Ovary (tissue), 9 donors: ENCODE data around the gene MRPL2. TPM values are rescaled to one million over a fixed set of nuclear protein-coding genes. Genes with fewer than 3 reads are reported as not detected.

Source experiments
- DNase-seq, 5 donors: peaks; one replicate each; pipeline ENCODE4 v3.0.0-alpha.2; 2019 to 2020
- H3K27ac ChIP-seq, 2 donors: fragments of 200-600 bp; one replicate each; pipeline versions ENCODE4 v1.5.1 to v1.8.0; 2019 to 2022
- H3K27me3 ChIP-seq: fragments of 200-600 bp; one replicate; pipeline ENCODE4 v1.8.0; 2022
- H3K36me3 ChIP-seq: fragments of 200-600 bp; sonication (generic); one replicate; pipeline ENCODE4 v1.5.1; 2019
- H3K4me1 ChIP-seq: one replicate; pipeline ENCODE4 v1.8.1; 2013; ENCODE audit warnings: mild to moderate bottlenecking, moderate library complexity; ENCODE audit not compliant: insufficient read depth
- H3K4me3 ChIP-seq: fragments of 200-600 bp; sonication (generic); one replicate; pipeline ENCODE4 v1.5.1; 2017
- H3K9me3 ChIP-seq, 2 donors: fragments of 200-600 bp in 1 of 2; sonication (generic) in 1 of 2; one replicate each; pipeline versions ENCODE4 v1.5.1 to v1.8.1; 2013 to 2019; ENCODE audit warnings: mild to moderate bottlenecking in 1 of 2, moderate library complexity in 1 of 2
- EP300 ChIP-seq: sonication (generic); formaldehyde crosslinking; IDR thresholded peaks from one replicate; pipeline ENCODE4 v1.6.1; 2017; ENCODE audit warnings: antibody characterized with exemption
- POLR2A ChIP-seq: fragments of 450-650 bp; IDR thresholded peaks from one replicate; pipeline ENCODE4 v1.6.1; 2017; ENCODE audit warnings: antibody characterized with exemption, mild to moderate bottlenecking, moderate library complexity
- WGBS, 3 donors: extraction: QIAGEN DNeasy Blood & Tissue Kit in 1 of 3; methylation state at CpG; one replicate each; pipeline versions ENCODE4 v1.1.5 to v1.1.7; 2013 to 2017; 5-methylcytosine and 5-hydroxymethylcytosine counted together
- intact Hi-C, 4 donors: fragments of 100-400 bp; cut with DNase I; formaldehyde crosslinking; loops; one replicate each; pipeline versions ENCODE4 v1.11.0 to v1.15.1; 2022 to 2023
- polyA plus RNA-seq, 2 donors: library from polyadenylated mRNA; stranded (reverse); fragments of 200-250 nt in 1 of 2; fragments of 350-450 nt in 1 of 2; fragmentation: Illumina TruSeq in 1 of 2; extraction: RNeasy Lipid Tissue Mini Kit (QIAGEN cat#74804) in 1 of 2; gene quantifications; one replicate each; pipeline ENCODE4 v1.2.3, GENCODE V29; 2013 to 2014
- total RNA-seq, 7 donors: library from RNA; depleted of rRNA in 2 of 7; stranded (reverse); fragments of >200 nt in 2 of 7; fragmentation: NEBNext Ultra II Directional in 3 of 7; extraction: Animal tissue kit (Norgen Biotek cat#: 25700) in 3 of 7; gene quantifications; one replicate each; pipeline versions ENCODE4 v1.1.0 to v1.2.4, GENCODE V29; 2016 to 2023
- TF ChIP-seq, protein P1 (sequence below), 3 donors: fragments of 450-650 bp in 2 of 3; fragments of 200-600 bp in 1 of 3; IDR thresholded peaks; one replicate each; pipeline versions ENCODE4 v1.5.1 to v1.8.0; 2016 to 2022; ENCODE audit warnings: antibody characterized with exemption in 3 of 3, mild to moderate bottlenecking in 1 of 3
- donor health status: DM: no; HTN: no; CAD: no; lungs with moderate emphysema.
- donor health status: DM: no; HTN: no; CAD: no.
- donor health status: Bipolar disorder and iron deficiency.
- donor health status: DM: yes; HTN: yes; CAD: no.
- donor health status: DM: no; HTN: no; CAD: no.
- donor health status: DM: yes; HTN: yes; CAD: no.

Gene MRPL2
- total and polyA plus RNA-seq, 9 donors: 11.5 to 56.7 (median 47.3) TPM

DNA sequence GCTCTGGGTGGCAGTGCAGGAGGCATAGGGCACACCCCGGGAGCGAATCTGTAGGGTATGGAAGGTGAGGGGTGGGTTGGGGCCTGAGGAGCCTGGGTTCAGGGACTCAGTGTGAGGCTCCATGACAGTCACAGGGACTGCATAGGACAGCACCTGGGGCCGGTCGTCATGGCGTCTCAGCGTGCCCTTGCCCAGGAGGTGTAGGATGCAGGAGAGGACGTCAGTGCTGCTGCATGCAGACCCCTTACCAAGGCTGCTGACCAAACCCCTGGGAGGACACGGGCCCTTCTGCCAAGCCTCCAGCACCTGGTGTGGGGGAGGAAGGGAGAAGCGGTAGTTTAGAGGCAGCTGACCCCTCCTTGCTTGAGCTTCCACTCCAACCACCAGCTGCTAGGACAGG is 21.5 kb downstream of the MRPL2 start:
- no peak overlapping the region for H3K4me3 ChIP-seq
- no peaks in the 10 kb centered on the region for H3K27me3 ChIP-seq
- 65 to 73% (median 72%) methylated on average over 9 of the region's 9 CpGs for WGBS, 3 donors
- intact Hi-C loops: no loop called here
- no peak for DNase-seq
- no peaks in the 10 kb centered on the region for H3K9me3 ChIP-seq
- TF ChIP-seq POLR2A: no peak
- TF ChIP-seq, protein P1, sequence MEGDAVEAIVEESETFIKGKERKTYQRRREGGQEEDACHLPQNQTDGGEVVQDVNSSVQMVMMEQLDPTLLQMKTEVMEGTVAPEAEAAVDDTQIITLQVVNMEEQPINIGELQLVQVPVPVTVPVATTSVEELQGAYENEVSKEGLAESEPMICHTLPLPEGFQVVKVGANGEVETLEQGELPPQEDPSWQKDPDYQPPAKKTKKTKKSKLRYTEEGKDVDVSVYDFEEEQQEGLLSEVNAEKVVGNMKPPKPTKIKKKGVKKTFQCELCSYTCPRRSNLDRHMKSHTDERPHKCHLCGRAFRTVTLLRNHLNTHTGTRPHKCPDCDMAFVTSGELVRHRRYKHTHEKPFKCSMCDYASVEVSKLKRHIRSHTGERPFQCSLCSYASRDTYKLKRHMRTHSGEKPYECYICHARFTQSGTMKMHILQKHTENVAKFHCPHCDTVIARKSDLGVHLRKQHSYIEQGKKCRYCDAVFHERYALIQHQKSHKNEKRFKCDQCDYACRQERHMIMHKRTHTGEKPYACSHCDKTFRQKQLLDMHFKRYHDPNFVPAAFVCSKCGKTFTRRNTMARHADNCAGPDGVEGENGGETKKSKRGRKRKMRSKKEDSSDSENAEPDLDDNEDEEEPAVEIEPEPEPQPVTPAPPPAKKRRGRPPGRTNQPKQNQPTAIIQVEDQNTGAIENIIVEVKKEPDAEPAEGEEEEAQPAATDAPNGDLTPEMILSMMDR (IDR thresholded peaks at IDR 0.05): no peak
- TF ChIP-seq EP300: no peak
- H3K27ac ChIP-seq: no peak overlapping the region
- H3K4me1 ChIP-seq: no peaks in the 10 kb centered on the region
- H3K36me3 ChIP-seq: no peaks in the 10 kb centered on the region

DNA sequence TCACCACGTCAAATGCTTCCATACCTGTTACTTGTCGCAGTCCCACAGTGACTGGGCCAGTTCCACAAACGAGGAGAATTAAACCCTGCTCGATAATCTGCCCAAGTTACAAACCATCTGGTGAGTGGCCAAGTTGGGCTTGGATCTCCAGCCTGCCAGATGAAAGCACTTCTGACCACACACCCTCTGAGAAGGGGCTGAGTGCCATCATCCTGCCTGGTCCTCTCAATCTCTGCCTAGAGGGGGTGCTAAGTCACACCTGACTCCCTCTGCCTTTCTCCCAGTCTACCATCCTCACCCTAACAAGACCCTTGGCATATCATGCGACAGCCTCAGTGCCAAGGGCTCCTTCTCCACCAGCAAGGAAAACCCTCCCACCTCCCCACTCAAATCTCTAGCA is 22.0 kb downstream of the MRPL2 start:
- intact Hi-C loops: no loop called here
- H3K4me1 ChIP-seq: no peaks in the 10 kb centered on the region
- H3K27ac ChIP-seq: no peak overlapping the region
- H3K9me3 ChIP-seq: no peaks in the 10 kb centered on the region
- H3K36me3 ChIP-seq: no peaks in the 10 kb centered on the region
- no peak for DNase-seq
- 70 to 79% (median 71%) methylated on average over 5 of the region's 5 CpGs for WGBS, 3 donors
- TF ChIP-seq, protein P1 (IDR thresholded peaks at IDR 0.05): no peak
- TF ChIP-seq EP300 (no peak), POLR2A (no peak)
- H3K27me3 ChIP-seq: no peaks in the 10 kb centered on the region
- no peak overlapping the region for H3K4me3 ChIP-seq

GRCh38 chr6:43036712-43037111 is 22.5 kb downstream of the MRPL2 start:
- H3K27ac ChIP-seq: no peak overlapping the region
- no peaks in the 10 kb centered on the region for H3K27me3 ChIP-seq
- TF ChIP-seq, protein P1 (IDR thresholded peaks at IDR 0.05): no peak
- TF ChIP-seq EP300 (no peak), POLR2A (no peak)
- H3K4me3 ChIP-seq: no peak overlapping the region
- H3K9me3 ChIP-seq: no peaks in the 10 kb centered on the region
- 82 to 87% (median 84%) methylated on average over 9 of the region's 9 CpGs for WGBS, 3 donors
- intact Hi-C loops: no loop called here
- DNase-seq: no peak
- H3K4me1 ChIP-seq: no peaks in the 10 kb centered on the region
- H3K36me3 ChIP-seq: no peaks in the 10 kb centered on the region

DNA sequence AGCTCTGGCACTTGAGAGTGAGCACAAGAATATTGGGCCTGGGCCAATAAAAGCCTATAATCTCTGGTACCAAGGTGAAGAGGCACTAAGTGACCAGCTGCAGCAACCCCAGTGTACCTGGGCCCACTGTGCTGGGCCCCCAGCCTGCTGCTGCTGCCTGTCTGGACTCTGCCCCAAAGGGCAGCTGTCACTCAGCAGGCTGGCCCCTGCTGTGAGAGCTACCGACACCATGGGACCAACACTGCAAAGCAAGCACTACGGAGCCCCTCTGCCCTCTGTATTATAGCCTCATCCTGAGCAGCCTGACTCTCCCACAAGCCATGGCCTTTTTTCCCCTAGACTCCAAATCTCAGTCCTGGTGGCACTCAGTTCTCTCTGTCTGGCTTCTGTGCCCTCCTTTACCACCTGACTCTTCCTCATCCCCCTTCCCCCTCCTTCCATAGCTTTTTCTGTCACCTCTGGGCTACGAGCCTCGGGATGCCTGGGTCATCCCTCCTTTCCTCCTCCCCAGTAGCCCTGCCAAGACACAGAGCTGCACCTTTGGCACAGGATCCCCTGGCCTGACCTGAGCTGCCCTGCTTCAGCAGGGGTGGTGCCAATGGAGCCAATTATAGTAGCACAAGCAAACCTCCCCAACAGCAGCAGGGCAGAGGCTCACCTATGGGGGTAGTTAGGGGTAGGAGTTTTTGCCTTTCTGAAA is 23.6 kb downstream of the MRPL2 start:
- DNase-seq: no peak
- no peak overlapping the region for H3K4me3 ChIP-seq
- no peaks in the 10 kb centered on the region for H3K4me1 ChIP-seq

More for the DNA sequence above, 23.6 kb downstream of the MRPL2 start:
- no peak overlapping the region for H3K27ac ChIP-seq
- no peak for TF ChIP-seq EP300
- TF ChIP-seq POLR2A: no peak
- TF ChIP-seq, protein P1 (IDR thresholded peaks at IDR 0.05): no peak
- 61 to 67% (median 66%) methylated on average over 4 of the region's 4 CpGs for WGBS, 3 donors
- H3K36me3 ChIP-seq: no peaks in the 10 kb centered on the region
- no peaks in the 10 kb centered on the region for H3K27me3 ChIP-seq
- intact Hi-C loops: no loop called here
- no peaks in the 10 kb centered on the region for H3K9me3 ChIP-seq
